H9 (cell line): ENCODE measurements around the gene AP1B1. TPM values are rescaled to one million over a fixed set of nuclear protein-coding genes. Genes with fewer than 3 reads are reported as not detected.
"Not testable (repeated sequence)": the region's sequence is repeated elsewhere in the genome, so short reads cannot be mapped to it uniquely, and the experiment has no call there.

Experiments used
- DNase-seq: peaks from one replicate; pipeline ENCODE4 v3.0.0-alpha.2; 2017
- H2AFZ ChIP-seq: one replicate; pipeline ENCODE4 v1.6.1; 2013; ENCODE audit warnings: mild to moderate bottlenecking, low read length, control low read depth, moderate library complexity
- H2AK5ac ChIP-seq: 2 replicates; pipeline ENCODE4 v1.6.1; 2013; ENCODE audit warnings: low read length, control low read depth, mixed read lengths; ENCODE audit not compliant: insufficient read length
- H2BK120ac ChIP-seq: one replicate; pipeline ENCODE4 v1.6.1; 2013; ENCODE audit warnings: low read depth, mild to moderate bottlenecking, low read length, control low read depth, inconsistent platforms; ENCODE audit not compliant: poor library complexity, severe bottlenecking
- H2BK12ac ChIP-seq: 2 replicates; pipeline ENCODE4 v1.6.1; 2013; ENCODE audit warnings: low read length, control low read depth, mixed read lengths, low read depth; ENCODE audit not compliant: insufficient read length
- H2BK15ac ChIP-seq: 2 replicates; pipeline ENCODE4 v1.6.1; 2013; ENCODE audit warnings: low read depth, low read length, control low read depth
- H2BK20ac ChIP-seq: one replicate; pipeline ENCODE4 v1.6.1; 2013; ENCODE audit warnings: low read depth, mild to moderate bottlenecking, low read length, control low read depth, inconsistent platforms; ENCODE audit not compliant: poor library complexity, severe bottlenecking
- H2BK5ac ChIP-seq: 2 replicates; pipeline ENCODE4 v1.6.1; 2013; ENCODE audit warnings: low read length, control low read depth, mixed read lengths; ENCODE audit not compliant: insufficient read length
- H3K14ac ChIP-seq: 2 replicates; pipeline ENCODE4 v1.6.1; 2013; ENCODE audit warnings: low read length, control low read depth; ENCODE audit not compliant: insufficient read depth
- H3K18ac ChIP-seq: 2 replicates; pipeline ENCODE4 v1.6.1; 2013; ENCODE audit warnings: low read depth, mild to moderate bottlenecking, mixed read lengths, low read length, control low read depth; ENCODE audit not compliant: insufficient read length
- H3K23ac ChIP-seq: 2 replicates; pipeline ENCODE4 v1.6.1; 2013; ENCODE audit warnings: low read length, control low read depth, mixed read lengths, low read depth; ENCODE audit not compliant: insufficient read length
- H3K23me2 ChIP-seq: 2 replicates; pipeline ENCODE4 v1.6.1; 2013; ENCODE audit warnings: low read depth, mild to moderate bottlenecking, mixed read lengths, low read length, control low read depth; ENCODE audit not compliant: insufficient read length, poor library complexity, severe bottlenecking
- H3K27ac ChIP-seq: 2 replicates; pipeline ENCODE4 v1.5.1; 2013; ENCODE audit warnings: low read length, control low read depth, mixed read lengths, low read depth; ENCODE audit not compliant: insufficient read length
- H3K27me3 ChIP-seq: 2 replicates; pipeline ENCODE4 v1.6.1; 2013; ENCODE audit warnings: low read length, control low read depth, inconsistent platforms; ENCODE audit not compliant: insufficient read depth
- H3K4ac ChIP-seq: 2 replicates; pipeline ENCODE4 v1.6.1; 2013; ENCODE audit warnings: low read depth, mild to moderate bottlenecking, control low read depth, inconsistent platforms, low read length, moderate library complexity
- H3K4me1 ChIP-seq: 2 replicates; pipeline ENCODE4 v1.6.1; 2013; ENCODE audit warnings: low read length, control low read depth, inconsistent platforms; ENCODE audit not compliant: insufficient read depth
- H3K4me2 ChIP-seq: 2 replicates; pipeline ENCODE4 v1.6.1; 2013; ENCODE audit warnings: low read length, control low read depth, mixed read lengths; ENCODE audit not compliant: insufficient read length, insufficient read depth
- H3K56ac ChIP-seq: 2 replicates; pipeline ENCODE4 v1.6.1; 2013; ENCODE audit warnings: low read depth, mild to moderate bottlenecking, mixed read lengths, low read length, control low read depth; ENCODE audit not compliant: insufficient read length
- H3K79me1 ChIP-seq: 2 replicates; pipeline ENCODE4 v1.6.1; 2013; ENCODE audit warnings: low read depth, mild to moderate bottlenecking, moderate library complexity, low read length, control low read depth, inconsistent platforms; ENCODE audit not compliant: insufficient read depth, poor library complexity, severe bottlenecking
- H3K79me2 ChIP-seq: 2 replicates; pipeline ENCODE4 v1.6.1; 2013; ENCODE audit warnings: low read length, control low read depth, inconsistent platforms; ENCODE audit not compliant: insufficient read depth
- H3K9ac ChIP-seq: 2 replicates; pipeline ENCODE4 v1.6.1; 2013; ENCODE audit warnings: low read length, control low read depth, mixed read lengths; ENCODE audit not compliant: insufficient read length; ENCODE audit errors: extremely low read depth
- H3K9me3 ChIP-seq: one replicate; pipeline ENCODE4 v1.6.1; 2013; ENCODE audit warnings: low read depth, low read length, inconsistent platforms; ENCODE audit not compliant: control insufficient read depth
- H3T11ph ChIP-seq: one replicate; pipeline ENCODE4 v1.6.1; 2013; ENCODE audit warnings: mild to moderate bottlenecking, low read length, control low read depth, inconsistent platforms
- H4K20me1 ChIP-seq: one replicate; pipeline ENCODE4 v1.6.1; 2013; ENCODE audit not compliant: control insufficient read depth, insufficient read length, insufficient read depth
- H4K5ac ChIP-seq: 2 replicates; pipeline ENCODE4 v1.6.1; 2013; ENCODE audit warnings: low read depth, mild to moderate bottlenecking, mixed read lengths, low read length, control low read depth; ENCODE audit not compliant: insufficient read length
- H4K8ac ChIP-seq: replicated peaks from 2 replicates; pipeline ENCODE4 v1.6.1; 2013; ENCODE audit warnings: low read length, control low read depth, mixed read lengths, low read depth; ENCODE audit not compliant: insufficient read length
- H4K91ac ChIP-seq: 2 replicates; pipeline ENCODE4 v1.6.1; 2013; ENCODE audit warnings: low read depth, mild to moderate bottlenecking, moderate library complexity, mixed read lengths, low read length, control low read depth; ENCODE audit not compliant: insufficient read length
- H3K27ac Mint-ChIP-seq, 3 experiments: 2 replicates in 2 of 3; 3 replicates in 1 of 3; pipeline ENCODE4 v1.8.0; 2020 to 2021; ENCODE audit warnings: mixed read lengths in 3 of 3, mild to moderate bottlenecking in 1 of 3, moderate library complexity in 1 of 3
- H3K27me3 Mint-ChIP-seq: 2 replicates; pipeline ENCODE4 v1.8.0; 2021; ENCODE audit warnings: low read depth, mild to moderate bottlenecking, moderate library complexity, mixed read lengths
- H3K36me3 Mint-ChIP-seq, 3 experiments: 2 replicates in 2 of 3; 3 replicates in 1 of 3; pipeline ENCODE4 v1.8.0; 2020 to 2021; ENCODE audit warnings: low read depth in 3 of 3, mixed read lengths in 3 of 3; ENCODE audit not compliant: insufficient read depth in 1 of 3
- H3K4me1 Mint-ChIP-seq, 2 experiments: 2 replicates each; pipeline ENCODE4 v1.8.0; 2020; ENCODE audit warnings: mixed read lengths in 2 of 2
- H3K4me3 Mint-ChIP-seq, 2 experiments: 2 replicates in 1 of 2; 3 replicates in 1 of 2; pipeline ENCODE4 v1.8.0; 2020 to 2021; ENCODE audit warnings: mild to moderate bottlenecking in 2 of 2, mixed read lengths in 2 of 2, moderate library complexity in 1 of 2
- H3K9me3 Mint-ChIP-seq, 2 experiments: 2 replicates in 1 of 2; 3 replicates in 1 of 2; pipeline ENCODE4 v1.8.0; 2020; ENCODE audit warnings: mild to moderate bottlenecking in 2 of 2, mixed read lengths in 2 of 2, moderate library complexity in 1 of 2
- CTCF ChIP-seq: fragments of 200-600 bp; sonication (generic); conservative IDR thresholded peaks from 3 replicates; pipeline ENCODE4 v1.8.0; 2021; ENCODE audit warnings: antibody characterized with exemption, mild to moderate bottlenecking
- WGBS: extraction: QIAGEN DNeasy Blood & Tissue Kit; methylation state at CpG from one replicate; pipeline ENCODE4 v1.1.7; 2013; ENCODE audit warnings: missing lambda C conversion rate, low lambda C conversion rate, mixed read lengths; ENCODE audit not compliant: insufficient read length; ENCODE audit errors: extremely low coverage; 5-methylcytosine and 5-hydroxymethylcytosine counted together
- total RNA-seq: library from RNA; stranded (reverse); gene quantifications from 2 replicates; pipeline ENCODE4 v1.2.1, GENCODE V29; 2021

Gene AP1B1
- total RNA-seq, 1 experiment from 2014 or later, result 64.0 TPM

DNA sequence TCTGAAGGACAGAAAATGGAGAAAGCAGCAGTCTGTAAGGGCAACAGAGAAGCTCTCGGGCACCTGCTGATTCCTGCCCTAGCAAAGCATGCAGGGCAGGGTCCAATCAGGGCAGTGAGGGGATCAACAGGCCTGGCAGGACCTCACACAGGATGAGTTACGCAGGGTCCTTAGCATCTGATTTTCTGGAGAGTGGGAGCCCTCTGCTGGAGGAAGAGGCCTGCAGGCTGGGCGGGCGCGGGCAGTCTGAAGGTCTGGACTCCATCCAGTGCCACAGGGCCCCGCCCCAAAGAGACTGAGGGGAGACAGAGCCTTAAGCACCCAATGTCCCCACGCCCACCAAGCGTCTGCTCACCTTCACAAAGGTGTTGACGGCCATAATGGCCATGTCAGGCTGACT is 28.9 kb downstream of the AP1B1 start:
- H3K4me1 Mint-ChIP-seq, result no peaks in the 10 kb centered on the region
- peak; percentile 69 for DNase-seq
- H3K4me2 ChIP-seq, result no peak overlapping the region
- WGBS, result no CpG with 5 or more reads among the region's 9 CpGs
- TF ChIP-seq CTCF, result peak; percentile 69
- no peak overlapping the region for H2AK5ac ChIP-seq
- H2AFZ ChIP-seq, result no peak overlapping the region
- H4K8ac ChIP-seq, result no peak overlapping the region
- H3K4ac ChIP-seq, result no peak overlapping the region
- H3K27ac Mint-ChIP-seq, result no peak overlapping the region; a peak in 1 of 7 replicates
- no peak overlapping the region for H3K27ac ChIP-seq
- no peaks in the 10 kb centered on the region for H3K23me2 ChIP-seq
- no peaks in the 10 kb centered on the region for H3K79me1 ChIP-seq
- no peaks in the 10 kb centered on the region for H3K9me3 ChIP-seq
- H2BK5ac ChIP-seq, result no peak overlapping the region
- no peak overlapping the region for H2BK120ac ChIP-seq
- H3K14ac ChIP-seq, result no peak overlapping the region
- H2BK12ac ChIP-seq, result no peak overlapping the region
- no peak overlapping the region for H2BK20ac ChIP-seq
- H3K9me3 Mint-ChIP-seq, result no peaks in the 10 kb centered on the region
- H3K23ac ChIP-seq, result no peak overlapping the region
- no peaks in the 10 kb centered on the region for H3K4me1 ChIP-seq
- no peak overlapping the region for H3K56ac ChIP-seq
- no peak overlapping the region for H3K4me3 Mint-ChIP-seq
- H3K18ac ChIP-seq, result no peak overlapping the region
- no peaks in the 10 kb centered on the region for H3K79me2 ChIP-seq
- H3K27me3 Mint-ChIP-seq, result no peaks in the 10 kb centered on the region
- H4K91ac ChIP-seq, result no peak overlapping the region
- no peak overlapping the region for H2BK15ac ChIP-seq
- H4K20me1 ChIP-seq, result no peaks in the 10 kb centered on the region
- no peaks in the 10 kb centered on the region for H3K27me3 ChIP-seq
- H3T11ph ChIP-seq, result no peak overlapping the region
- peaks cover 14 to 61% (median 28%) of the 10 kb centered on the region in 3 experiments; a peak in 6 of 7 replicates for H3K36me3 Mint-ChIP-seq
- H3K9ac ChIP-seq, result no peak overlapping the region
- no peak overlapping the region for H4K5ac ChIP-seq

- H3K14ac ChIP-seq, H3K79me2 ChIP-seq, H3K4me1 Mint-ChIP-seq, H4K8ac ChIP-seq, H2BK12ac ChIP-seq, H2AFZ ChIP-seq, H3K18ac ChIP-seq, H3K4ac ChIP-seq, H3K79me1 ChIP-seq, H3K27ac ChIP-seq, H4K5ac ChIP-seq, DNase-seq, H3K23me2 ChIP-seq, H3K27ac Mint-ChIP-seq, H3K27me3 ChIP-seq, H2BK120ac ChIP-seq, H3K9ac ChIP-seq, H2BK5ac ChIP-seq, H3K27me3 Mint-ChIP-seq, H4K91ac ChIP-seq, H3K9me3 Mint-ChIP-seq, H3K4me1 ChIP-seq, H3K4me3 Mint-ChIP-seq, H4K20me1 ChIP-seq, H3K4me2 ChIP-seq, H2BK20ac ChIP-seq, H3K56ac ChIP-seq, H3T11ph ChIP-seq, H3K9me3 ChIP-seq, H3K23ac ChIP-seq, H2AK5ac ChIP-seq, H2BK15ac ChIP-seq: not testable (repeated sequence)
- WGBS, result no CpG with 5 or more reads among the region's 12 CpGs
- peaks cover 18 to 78% (median 45%) of the 10 kb centered on the region in 3 experiments; a peak in 6 of 7 replicates for H3K36me3 Mint-ChIP-seq
These were observed 31.0 kb downstream of the AP1B1 start for GRCh38 chr22:29357193-29357890.
